Measurements from ENCODE around the gene AHDC1. TPM values are rescaled to one million over a fixed set of nuclear protein-coding genes. Genes with fewer than 3 reads are reported as not detected.
A peak's percentile ranks its signal among the peaks of the same experiment; 100 is the strongest.

AHDC1 gene
- total and polyA plus RNA-seq, 9 of the 15 experiments (the other 6 are each of a cell fraction or from before 2014, with no cell fraction given): 0.21 to 36.4 (median 4.7) TPM

- TF ChIP-seq HDAC1 (IDR thresholded peaks at IDR 0.05): 0 out of 4 replicates have a peak, but pooled peaks of 1 of the 2 experiments have one; percentile 20
- TF ChIP-seq KLF10 (CRISPR knock-in tag; IDR thresholded peaks at IDR 0.05): no peak
- TF ChIP-seq ESRRA (IDR thresholded peaks at IDR 0.05; ENCODE audit: borderline replicate concordance, low read depth): peak; percentile 51; the same call in 1 of the 2 replicates
- TF ChIP-seq ZBED1 (IDR thresholded peaks at IDR 0.05): no peak
- peak; percentile 53; the same call in 1 of the 2 replicates for TF ChIP-seq ZNF668 (CRISPR knock-in tag; IDR thresholded peaks at IDR 0.05)
- TF ChIP-seq ZBTB7A (IDR thresholded peaks at IDR 0.05; ENCODE audit: borderline replicate concordance, control insufficient read depth, low read depth, low read length): peak; percentile 61; the same call in 1 of the 2 replicates
Measured at GRCh38 chr1:27572679-27573426, 31.1 kb downstream of the AHDC1 start (continued).

- Histone ChIP-seq H3K9me3 (replicated peaks; ENCODE audit: control insufficient read depth, insufficient read depth, low read depth, low read length) (no peaks in the 10 kb centered on the region), H2AFZ (ENCODE audit: low read depth, low read length) (no peak overlapping the region), H3K27me3 (ENCODE audit: control insufficient read depth in 2 of 2, insufficient read depth in 2 of 2, low read length in 2 of 2) (no peaks in the 10 kb centered on the region), H3K4me2 (ENCODE audit: insufficient read depth, low read length) (peak overlapping the region; percentile 67), H3K9me1 (ENCODE audit: control insufficient read depth, insufficient read depth, low read length) (peaks cover 7% of the 10 kb centered on the region), H3K4me1 (replicated peaks in 1 of 2; ENCODE audit: control insufficient read depth in 2 of 2, insufficient read depth in 2 of 2, low read length in 2 of 2) (peaks cover 69 to 88% of the 10 kb centered on the region in 2 experiments), H3K4me3 (no peak overlapping the region), H3K9ac (ENCODE audit: insufficient read depth in 1 of 2, low read depth in 2 of 2, low read length in 2 of 2) (peak overlapping the region; percentile 19 to 88; a peak in 3 of 4 replicates), H3K36me3 (ENCODE audit: control insufficient read depth, insufficient read depth, low read length) (peaks cover 16% of the 10 kb centered on the region; the same call in 2 of the 3 replicates), H3K27ac (ENCODE audit: extremely low read depth, low read depth, low read length) (peak overlapping the region; percentile 55), H4K20me1 (replicated peaks; ENCODE audit: control insufficient read depth, insufficient read depth, low read length) (peaks cover 37% of the 10 kb centered on the region), H3K79me2 (ENCODE audit: control insufficient read depth, insufficient read depth, low read length) (peaks cover 84% of the 10 kb centered on the region)
- intact Hi-C loops (cut with micrococcal nuclease) (no loop called here), in situ Hi-C loops (cut with MboI) (no loop called here)
- DNase-seq (ENCODE audit: extremely low read depth in 1 of 4, low spot score in 3 of 4) (peak in 2 of 4 experiments; percentile 65 to 69), FAIRE-seq (peak; percentile 66), ATAC-seq (peak; percentile 17)
- POLR2A ChIA-PET: interaction anchor here (0.6 to 3.4 kb wide), 11 partner anchors 9 to 153 kb away, joined by 3 to 20 read pairs (median 4); no protein-coding TSS in a partner anchor
- WGBS (ENCODE audit: insufficient coverage, low coverage, missing lambda C conversion rate): 0% methylated on average over 9 of the region's 9 CpGs
- CTCF ChIA-PET (ENCODE audit: low intra/inter-chr PET ratio): no interaction called here
- BruUV-seq (replicated peaks): no TSS peak
- TF ChIP-seq MITF (IDR thresholded peaks at IDR 0.05): no peak
- no peak for TF ChIP-seq ZFP1 (CRISPR knock-in tag; IDR thresholded peaks at IDR 0.05)
- no peak for TF ChIP-seq ZNF184 (CRISPR knock-in tag; IDR thresholded peaks at IDR 0.05)
- no peak for TF ChIP-seq ELF2 (CRISPR knock-in tag; IDR thresholded peaks at IDR 0.05)
- TF ChIP-seq MNT (conservative IDR thresholded peaks at IDR 0.05): 0 out of 4 replicates have a peak, but pooled peaks of 1 of the 2 experiments have one; percentile 12
- no peak for TF ChIP-seq TCF15 (CRISPR knock-in tag; IDR thresholded peaks at IDR 0.05)
- TF ChIP-seq MAX (CRISPR knock-in tag; IDR thresholded peaks at IDR 0.05): peak; percentile 48
- 0 out of 2 replicates have a peak, but pooled peaks have one; percentile 61 for TF ChIP-seq TCF7 (IDR thresholded peaks at IDR 0.05; ENCODE audit: borderline replicate concordance)
- TF ChIP-seq ZNF143 (CRISPR knock-in tag; IDR thresholded peaks at IDR 0.05): 0 out of 2 replicates have a peak, but pooled peaks have one; percentile 45
Measured at GRCh38 chr1:27572019-27572678, 31.8 kb downstream of the AHDC1 start.

Measured in K562 (cell line).